Esophagus mucosa (tissue), 1 donor: ENCODE measurements around the gene ARHGEF5. TPM values are rescaled to one million over a fixed set of nuclear protein-coding genes. Genes with fewer than 3 reads are reported as not detected.

Source experiments
- total RNA-seq: library from RNA; stranded (reverse); gene quantifications from one replicate; pipeline ENCODE4 v1.2.4, GENCODE V29; 2023
- donor health status: DM: yes; HTN: yes; CAD: no.

Gene ARHGEF5
- total RNA-seq, 1 donor from 2014 or later, result 47.0 TPM

Other genes starting within 250 kb of the ARHGEF5 start
- gene OR2A2, start 245.8 kb upstream of the ARHGEF5 start, total RNA-seq, result not detected
- not detected for gene OR2A14, start 232.2 kb upstream of the ARHGEF5 start, total RNA-seq
- gene CTAGE4, start 171.9 kb upstream of the ARHGEF5 start, total RNA-seq, result 3.1 TPM
- 19.7 TPM for gene ARHGEF35, start 159.6 kb upstream of the ARHGEF5 start, total RNA-seq
- not detected for gene OR2A42, start 115.8 kb upstream of the ARHGEF5 start, total RNA-seq
- 5.7 TPM for gene OR2A7, start 90.6 kb upstream of the ARHGEF5 start, total RNA-seq
- gene CTAGE8, start 86.1 kb upstream of the ARHGEF5 start, total RNA-seq, result 1.8 TPM
- not detected for gene OR2A1, start 43.0 kb upstream of the ARHGEF5 start, total RNA-seq
- not detected for gene NOBOX, start 48.3 kb downstream of the ARHGEF5 start, total RNA-seq